K562 (cell line): Measurements from ENCODE around the gene CD300C. TPM values are rescaled to one million over a fixed set of nuclear protein-coding genes. Genes with fewer than 3 reads are reported as not detected.

Source experiments
- NR2C2 ChIP-seq, 2 experiments: fragments of 200-800 bp in 1 of 2; sonication (Bioruptor generic) in 1 of 2; sonication (generic) in 1 of 2; formaldehyde crosslinking in 1 of 2; IDR thresholded peaks; 2 replicates each; pipeline versions ENCODE4 v1.6.1 to v1.8.0; 2016 to 2022; ENCODE audit warnings: mild to moderate bottlenecking in 1 of 2, missing compliant biosample characterization in 1 of 2, missing genetic modification characterization in 1 of 2, missing genetic modification reagents in 1 of 2
- POLR2G ChIP-seq: fragments of 200-400 bp; formaldehyde crosslinking; IDR thresholded peaks from 2 replicates; pipeline ENCODE4 v1.6.1; 2017; ENCODE audit warnings: low read depth, mild to moderate bottlenecking, antibody characterized with exemption, low read length, moderate library complexity
- SPI1 ChIP-seq: IDR thresholded peaks from 2 replicates; pipeline ENCODE4 v1.6.1; 2011; ENCODE audit warnings: low read depth, low read length, control low read depth, borderline replicate concordance
- polyA plus RNA-seq, 8 experiments: library from polyadenylated mRNA; depleted of rRNA in 4 of 8; stranded (reverse) in 5 of 8; unstranded in 3 of 8; fragments of >200 nt; fragmentation: Nextera tagmentation in 2 of 8; fragmentation: Illumina TruSeq in 1 of 8; extraction: Ambion mirVana in 2 of 8; extraction: Trizol in 1 of 8; gene quantifications; 2 replicates each; pipeline versions ENCODE4 v1.2.1 to v1.2.3, GENCODE V29; 2011 to 2014; ENCODE audit warnings: inconsistent platforms in 1 of 8, missing spikeins in 1 of 8
- total RNA-seq, 7 experiments: library from RNA; depleted of rRNA in 6 of 7; stranded (reverse); fragments of >200 nt in 6 of 7; fragmentation: Illumina TruSeq in 2 of 7; extraction: Trizol in 2 of 7; gene quantifications; 2 replicates each; pipeline versions ENCODE4 v1.2.1 to v1.2.3, GENCODE V29; 2011 to 2021; ENCODE audit warnings: low replicate concordance in 1 of 7
- TF ChIP-seq, protein P1 (sequence below), 2 experiments: fragments of 450-650 bp in 1 of 2; sonication (generic) in 1 of 2; formaldehyde crosslinking in 1 of 2; IDR thresholded peaks; 2 replicates each; pipeline versions ENCODE4 v1.7.1 to v1.9.0; 2016 to 2022; ENCODE audit warnings: inconsistent platforms in 1 of 2, mild to moderate bottlenecking in 1 of 2, missing genetic modification reagents in 1 of 2

CD300C gene
- total and polyA plus RNA-seq, 9 of the 15 experiments (the other 6 are each of a cell fraction or from before 2014, with no cell fraction given): 0.04 to 0.16 (median 0.07) TPM; not detected in 6

DNA sequence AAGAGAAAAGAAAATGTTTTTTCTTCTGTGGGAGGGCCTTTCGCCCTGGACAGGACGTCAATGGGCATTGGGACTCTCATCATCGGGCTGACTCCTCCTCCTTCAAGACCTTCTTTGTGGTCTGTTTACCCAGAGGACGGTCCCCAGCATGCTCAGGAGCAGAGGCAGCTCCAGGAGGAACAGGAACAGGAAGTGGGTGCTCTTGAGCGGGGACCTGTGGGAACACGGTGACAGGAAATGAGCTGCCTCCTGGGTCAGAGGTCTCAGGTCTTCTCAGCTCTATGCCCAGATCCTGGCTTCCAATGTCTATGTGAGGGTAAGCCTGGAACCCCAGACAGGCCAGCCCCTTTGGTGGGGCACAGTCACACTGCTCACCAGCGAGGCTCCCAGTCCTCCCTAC is 34.0 kb upstream of the CD300C start (continued):
- TF ChIP-seq, protein P1, sequence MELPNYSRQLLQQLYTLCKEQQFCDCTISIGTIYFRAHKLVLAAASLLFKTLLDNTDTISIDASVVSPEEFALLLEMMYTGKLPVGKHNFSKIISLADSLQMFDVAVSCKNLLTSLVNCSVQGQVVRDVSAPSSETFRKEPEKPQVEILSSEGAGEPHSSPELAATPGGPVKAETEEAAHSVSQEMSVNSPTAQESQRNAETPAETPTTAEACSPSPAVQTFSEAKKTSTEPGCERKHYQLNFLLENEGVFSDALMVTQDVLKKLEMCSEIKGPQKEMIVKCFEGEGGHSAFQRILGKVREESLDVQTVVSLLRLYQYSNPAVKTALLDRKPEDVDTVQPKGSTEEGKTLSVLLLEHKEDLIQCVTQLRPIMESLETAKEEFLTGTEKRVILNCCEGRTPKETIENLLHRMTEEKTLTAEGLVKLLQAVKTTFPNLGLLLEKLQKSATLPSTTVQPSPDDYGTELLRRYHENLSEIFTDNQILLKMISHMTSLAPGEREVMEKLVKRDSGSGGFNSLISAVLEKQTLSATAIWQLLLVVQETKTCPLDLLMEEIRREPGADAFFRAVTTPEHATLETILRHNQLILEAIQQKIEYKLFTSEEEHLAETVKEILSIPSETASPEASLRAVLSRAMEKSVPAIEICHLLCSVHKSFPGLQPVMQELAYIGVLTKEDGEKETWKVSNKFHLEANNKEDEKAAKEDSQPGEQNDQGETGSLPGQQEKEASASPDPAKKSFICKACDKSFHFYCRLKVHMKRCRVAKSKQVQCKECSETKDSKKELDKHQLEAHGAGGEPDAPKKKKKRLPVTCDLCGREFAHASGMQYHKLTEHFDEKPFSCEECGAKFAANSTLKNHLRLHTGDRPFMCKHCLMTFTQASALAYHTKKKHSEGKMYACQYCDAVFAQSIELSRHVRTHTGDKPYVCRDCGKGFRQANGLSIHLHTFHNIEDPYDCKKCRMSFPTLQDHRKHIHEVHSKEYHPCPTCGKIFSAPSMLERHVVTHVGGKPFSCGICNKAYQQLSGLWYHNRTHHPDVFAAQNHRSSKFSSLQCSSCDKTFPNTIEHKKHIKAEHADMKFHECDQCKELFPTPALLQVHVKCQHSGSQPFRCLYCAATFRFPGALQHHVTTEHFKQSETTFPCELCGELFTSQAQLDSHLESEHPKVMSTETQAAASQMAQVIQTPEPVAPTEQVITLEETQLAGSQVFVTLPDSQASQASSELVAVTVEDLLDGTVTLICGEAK (IDR thresholded peaks at IDR 0.05): peak; percentile 63; the same call in 1 of the 2 replicates
- TF ChIP-seq, protein P1 (CRISPR knock-in tag; IDR thresholded peaks at IDR 0.05): no peak
- TF ChIP-seq NR2C2 (CRISPR knock-in tag; IDR thresholded peaks at IDR 0.05) (no peak), NR2C2 (tag; IDR thresholded peaks at IDR 0.05) (peak; percentile 40; the same call in 1 of the 2 replicates), SPI1 (peak; percentile 42; the same call in 1 of the 2 replicates), POLR2G (no peak)
